GM13976 (cell line): ENCODE measurements around the gene HIVEP2.

Source experiments
- DNase-seq: peaks from one replicate; pipeline ENCODE4 v3.0.0; 2012; ENCODE audit warnings: low spot score
- in situ Hi-C: fragments of 300-500 bp; cut with MboI; formaldehyde crosslinking; loops from one replicate; pipeline ENCODE4 v1.12.0; 2022; ENCODE audit warnings: low sequenced_read_pairs, mixed read lengths, inconsistent platforms; ENCODE audit not compliant: unreplicated experiment
- TF ChIP-seq, protein P1 (sequence below): IDR thresholded peaks from 2 replicates; pipeline ENCODE4 v1.5.1; 2012; ENCODE audit warnings: borderline replicate concordance, mild to moderate bottlenecking; ENCODE audit not compliant: insufficient read depth; ENCODE audit errors: extremely low read depth, missing control alignments, control extremely low read depth

The HIVEP2 gene

DNA sequence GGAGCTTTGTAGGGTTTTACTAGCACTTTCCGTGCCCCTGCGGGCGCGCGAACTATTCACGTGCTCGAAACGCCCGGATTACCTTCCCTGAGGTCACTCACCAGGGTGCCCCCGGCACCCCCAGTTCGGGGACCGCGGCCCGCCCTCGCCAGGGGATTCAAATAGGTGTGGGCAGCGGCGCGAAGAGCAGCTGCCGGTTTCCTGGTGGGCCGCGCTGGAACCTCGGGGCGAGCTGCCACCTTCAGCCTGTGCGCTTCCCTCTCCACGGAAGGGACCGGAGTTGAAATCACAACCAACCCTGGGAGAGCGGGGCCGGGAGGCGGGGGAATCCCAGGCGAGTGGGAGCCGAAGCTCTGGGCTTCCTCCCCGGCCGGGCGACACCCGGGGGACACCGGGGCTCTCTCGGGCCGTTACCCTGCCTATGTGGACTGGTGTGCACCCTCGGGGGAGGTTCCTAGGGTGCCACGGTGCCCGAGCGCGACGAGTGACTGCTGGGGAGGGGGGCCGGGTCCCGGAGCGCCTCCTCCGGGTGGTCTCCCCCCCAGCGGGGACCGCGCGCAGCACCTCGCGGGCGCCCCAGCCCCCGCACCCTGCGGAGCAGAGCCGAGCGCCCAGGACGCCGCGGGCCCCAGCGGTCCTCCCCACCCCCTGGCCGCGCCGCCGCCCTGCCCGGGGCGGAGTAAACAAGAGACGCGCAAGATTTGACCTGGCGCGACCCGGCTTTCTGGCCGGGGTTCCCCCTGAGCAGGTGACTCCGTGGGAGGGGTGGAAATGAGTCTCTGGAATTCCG lies 2.1 kb upstream of the HIVEP2 start:
- peak; percentile 84 for DNase-seq
- TF ChIP-seq, protein P1, sequence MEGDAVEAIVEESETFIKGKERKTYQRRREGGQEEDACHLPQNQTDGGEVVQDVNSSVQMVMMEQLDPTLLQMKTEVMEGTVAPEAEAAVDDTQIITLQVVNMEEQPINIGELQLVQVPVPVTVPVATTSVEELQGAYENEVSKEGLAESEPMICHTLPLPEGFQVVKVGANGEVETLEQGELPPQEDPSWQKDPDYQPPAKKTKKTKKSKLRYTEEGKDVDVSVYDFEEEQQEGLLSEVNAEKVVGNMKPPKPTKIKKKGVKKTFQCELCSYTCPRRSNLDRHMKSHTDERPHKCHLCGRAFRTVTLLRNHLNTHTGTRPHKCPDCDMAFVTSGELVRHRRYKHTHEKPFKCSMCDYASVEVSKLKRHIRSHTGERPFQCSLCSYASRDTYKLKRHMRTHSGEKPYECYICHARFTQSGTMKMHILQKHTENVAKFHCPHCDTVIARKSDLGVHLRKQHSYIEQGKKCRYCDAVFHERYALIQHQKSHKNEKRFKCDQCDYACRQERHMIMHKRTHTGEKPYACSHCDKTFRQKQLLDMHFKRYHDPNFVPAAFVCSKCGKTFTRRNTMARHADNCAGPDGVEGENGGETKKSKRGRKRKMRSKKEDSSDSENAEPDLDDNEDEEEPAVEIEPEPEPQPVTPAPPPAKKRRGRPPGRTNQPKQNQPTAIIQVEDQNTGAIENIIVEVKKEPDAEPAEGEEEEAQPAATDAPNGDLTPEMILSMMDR = no peak
- in situ Hi-C loops = loop anchor here (10.0 kb wide), 1 partner anchor 252 kb away; no protein-coding TSS in a partner anchor

DNA sequence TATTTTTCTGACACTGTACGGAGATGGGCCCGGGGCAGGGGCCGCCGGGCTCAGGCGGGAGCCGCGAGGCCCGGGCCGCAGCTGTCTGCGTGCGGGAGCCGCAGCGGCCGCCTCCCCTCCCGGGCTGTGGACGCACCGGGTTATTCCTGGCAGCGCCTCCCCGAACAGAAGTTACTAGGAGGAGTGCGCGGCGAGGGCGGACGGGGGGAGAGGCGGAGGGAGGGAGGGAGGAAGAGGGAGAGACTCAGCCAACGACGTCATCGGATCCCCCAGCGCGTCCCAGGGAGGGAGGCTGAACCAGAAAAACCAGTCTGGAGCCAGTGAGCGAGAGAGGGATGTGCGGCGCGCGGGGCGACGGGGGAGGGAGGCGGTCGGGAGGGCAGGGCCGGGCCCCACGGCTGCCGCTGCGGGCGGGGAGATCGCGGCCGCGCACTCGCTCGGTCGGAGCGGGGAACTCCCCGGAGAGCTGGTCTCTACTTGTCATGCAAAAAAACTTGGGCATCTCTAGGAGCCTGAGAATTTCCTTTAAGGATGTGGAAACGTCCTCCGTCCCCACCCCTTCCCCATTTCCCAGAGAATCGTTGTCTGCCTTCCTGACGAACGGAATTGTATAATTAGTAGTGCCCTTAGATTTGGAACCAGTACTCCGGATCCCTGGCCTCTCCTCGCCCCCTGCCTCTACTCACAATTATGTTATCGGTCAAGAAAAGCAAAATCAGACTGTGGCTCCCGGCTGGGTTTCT lies 1.4 kb upstream of the HIVEP2 start:
- TF ChIP-seq, protein P1 = no peak
- in situ Hi-C loops = loop anchor here (10.0 kb wide), 1 partner anchor 252 kb away; no protein-coding TSS in a partner anchor
- peak; percentile 83 for DNase-seq

DNA sequence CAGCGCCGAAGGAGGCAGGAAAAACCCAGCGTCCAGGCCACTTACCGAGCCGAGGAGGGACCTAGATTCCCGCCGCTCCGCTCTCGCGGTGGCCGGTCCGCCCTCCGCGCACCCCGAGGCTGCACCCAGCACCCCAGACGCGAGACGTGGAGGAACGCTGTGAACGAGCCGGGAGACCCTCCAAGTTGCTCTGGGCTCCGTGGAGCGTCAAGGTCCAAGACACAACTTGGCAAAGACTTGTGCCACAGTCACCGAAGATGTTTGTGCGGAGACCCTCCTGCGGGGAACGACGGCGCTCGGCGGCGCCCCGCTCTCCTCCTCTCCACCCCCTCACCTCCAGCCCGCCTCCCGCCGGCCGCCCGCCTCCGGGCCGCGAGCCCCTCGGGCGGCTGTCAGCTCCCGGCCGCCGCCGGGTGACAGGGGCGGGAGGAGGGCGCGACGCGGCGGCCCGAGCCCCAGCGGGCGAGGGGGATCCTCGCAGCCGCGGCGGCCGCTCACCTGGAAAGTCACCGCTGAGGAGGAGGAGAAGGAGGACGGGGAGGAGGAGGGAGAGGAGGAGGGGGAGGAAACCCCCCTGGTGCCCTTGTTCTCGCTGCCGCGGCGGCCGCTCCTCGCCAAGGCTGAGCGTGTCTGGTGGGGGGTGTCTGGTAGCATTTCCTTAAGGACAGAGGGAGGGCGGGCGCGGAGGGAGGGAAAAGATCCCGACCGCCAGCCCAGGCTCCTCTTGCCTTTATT lies 637 bp upstream of the HIVEP2 start:
- DNase-seq = peak; percentile 62
- in situ Hi-C loops = loop anchor here (10.0 kb wide), 1 partner anchor 251 kb away; no protein-coding TSS in a partner anchor
- TF ChIP-seq, protein P1 = no peak

DNA sequence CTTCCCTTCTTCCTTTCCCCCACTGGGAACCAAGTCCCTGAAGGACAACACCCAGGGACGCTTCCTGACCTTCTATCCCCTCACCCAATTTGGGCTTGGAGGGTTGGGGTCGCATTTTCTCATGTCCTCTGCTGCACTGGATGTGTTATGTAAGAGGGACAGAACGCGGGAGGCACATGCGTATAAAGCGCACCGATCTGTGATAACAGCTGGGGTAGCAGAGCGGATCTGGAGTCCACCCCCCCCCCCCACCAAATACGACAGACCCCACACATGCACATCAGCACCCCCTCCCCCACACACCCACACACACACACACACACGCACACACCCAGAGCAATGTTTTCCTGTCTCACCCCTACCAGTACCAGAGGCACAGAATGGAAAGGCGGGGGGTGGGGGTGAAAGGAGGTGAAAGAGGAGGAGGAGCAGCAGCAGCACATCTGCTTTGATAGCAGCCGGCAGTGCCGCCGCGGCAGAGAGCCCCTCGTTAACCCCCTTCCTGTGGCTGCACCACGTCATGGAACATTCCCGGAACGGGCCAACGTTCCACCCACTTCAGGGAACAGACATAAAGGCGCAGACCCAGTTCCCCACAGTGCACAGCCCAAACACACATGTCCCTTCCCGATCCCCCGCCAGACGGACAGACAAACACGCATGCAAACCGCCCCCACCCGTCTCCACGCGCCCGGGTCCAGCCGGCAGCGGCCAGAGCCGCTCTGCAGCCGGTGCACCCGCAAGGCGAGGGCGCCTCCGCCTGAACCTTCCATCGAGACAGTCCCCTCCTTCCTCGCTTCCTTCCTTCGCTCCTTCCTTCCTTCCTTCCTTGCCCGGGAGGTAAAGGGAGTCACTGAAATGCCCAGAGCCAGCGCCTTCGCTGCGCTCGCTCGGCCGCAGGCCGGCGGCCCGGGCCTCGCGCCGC lies 590 bp downstream of the HIVEP2 start:
- TF ChIP-seq, protein P1 = no peak
- DNase-seq = peak; percentile 71
- in situ Hi-C loops = loop anchor here (10.0 kb wide), 1 partner anchor 250 kb away; no protein-coding TSS in a partner anchor

DNA sequence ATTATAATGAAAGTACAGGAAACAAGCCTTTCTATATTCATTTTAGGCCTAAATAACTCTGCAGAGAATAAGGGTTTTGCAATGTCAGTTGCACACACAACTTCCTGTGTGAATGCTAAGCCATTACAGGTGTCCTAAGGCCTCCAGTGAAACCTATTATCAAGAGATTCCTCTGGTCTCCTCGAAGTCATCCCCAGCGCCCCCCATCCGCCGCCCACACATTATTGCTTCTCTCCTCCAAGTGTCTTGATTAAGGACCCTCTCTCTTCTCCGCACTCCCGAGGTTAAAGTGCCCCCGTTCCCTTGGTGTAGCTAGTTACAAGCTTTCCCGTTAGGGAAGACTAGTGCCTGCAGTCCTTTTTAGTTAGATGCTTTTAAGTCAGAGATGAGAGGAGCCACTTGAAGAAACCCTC lies 1.3 kb downstream of the HIVEP2 start:
- TF ChIP-seq, protein P1 = no peak
- in situ Hi-C loops = loop anchor here (10.0 kb wide), 1 partner anchor 249 kb away; no protein-coding TSS in a partner anchor
- DNase-seq = no peak

DNA sequence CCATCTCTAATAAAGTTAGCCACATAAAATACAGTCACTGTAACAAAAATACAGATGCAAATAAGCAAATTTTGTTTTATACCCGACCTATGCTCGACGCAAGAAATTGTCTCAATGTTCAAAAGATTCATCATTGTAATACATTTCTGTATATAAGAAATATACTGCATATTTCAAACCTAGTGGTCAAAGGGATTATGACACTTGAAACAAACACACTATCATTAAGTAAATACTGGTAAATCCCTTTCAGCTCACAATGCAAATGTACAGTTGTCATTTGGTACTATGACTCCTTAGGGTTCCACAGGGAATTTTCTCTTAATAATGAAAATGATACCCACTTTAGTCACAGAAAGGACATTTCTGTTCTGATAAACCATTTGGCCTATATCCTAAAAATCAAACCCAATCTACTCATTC lies 2.2 kb downstream of the HIVEP2 start:
- TF ChIP-seq, protein P1 = no peak
- in situ Hi-C loops = loop anchor here (10.0 kb wide), 1 partner anchor 248 kb away; no protein-coding TSS in a partner anchor
- DNase-seq = no peak
